ENCODE results near the gene MGLL. TPM values are rescaled to one million over a fixed set of nuclear protein-coding genes. Genes with fewer than 3 reads are reported as not detected.

MGLL gene
- total RNA-seq, 3 donors from 2014 or later = 2.2 to 8.0 (median 2.6) TPM

- peaks cover 24% of the 10 kb centered on the region for H3K27me3 Mint-ChIP-seq (ENCODE audit: low read depth)
- ATAC-seq = no peak
- no peaks in the 10 kb centered on the region for H3K9me3 Mint-ChIP-seq
- H3K4me3 Mint-ChIP-seq = no peak overlapping the region
- no peaks in the 10 kb centered on the region for H3K4me1 Mint-ChIP-seq (ENCODE audit: low read depth)
- DNase-seq = no peak
- H3K36me3 Mint-ChIP-seq (ENCODE audit: insufficient read depth) = no peaks in the 10 kb centered on the region
These were observed 92.1 kb downstream of the MGLL start for GRCh38 chr3:127730171-127730570.

- H3K4me1 Mint-ChIP-seq (ENCODE audit: low read depth) = no peaks in the 10 kb centered on the region
- DNase-seq (no peak), ATAC-seq (no peak)
- H3K27me3 Mint-ChIP-seq (ENCODE audit: low read depth) = peaks cover 26% of the 10 kb centered on the region
- H3K36me3 Mint-ChIP-seq (ENCODE audit: insufficient read depth) = no peaks in the 10 kb centered on the region
- H3K4me3 Mint-ChIP-seq = no peak overlapping the region
- no peaks in the 10 kb centered on the region for H3K9me3 Mint-ChIP-seq
These were observed 92.7 kb downstream of the MGLL start for GRCh38 chr3:127729556-127730056.

GRCh38 chr3:127728417-127729015, 93.8 kb downstream of the MGLL start:
- H3K27me3 Mint-ChIP-seq (ENCODE audit: low read depth) = peaks cover 22% of the 10 kb centered on the region
- no peak overlapping the region for H3K4me3 Mint-ChIP-seq
- ATAC-seq (no peak), DNase-seq (no peak)
- no peaks in the 10 kb centered on the region for H3K9me3 Mint-ChIP-seq
- H3K4me1 Mint-ChIP-seq (ENCODE audit: low read depth) = no peaks in the 10 kb centered on the region
- H3K36me3 Mint-ChIP-seq (ENCODE audit: insufficient read depth) = no peaks in the 10 kb centered on the region

DNA sequence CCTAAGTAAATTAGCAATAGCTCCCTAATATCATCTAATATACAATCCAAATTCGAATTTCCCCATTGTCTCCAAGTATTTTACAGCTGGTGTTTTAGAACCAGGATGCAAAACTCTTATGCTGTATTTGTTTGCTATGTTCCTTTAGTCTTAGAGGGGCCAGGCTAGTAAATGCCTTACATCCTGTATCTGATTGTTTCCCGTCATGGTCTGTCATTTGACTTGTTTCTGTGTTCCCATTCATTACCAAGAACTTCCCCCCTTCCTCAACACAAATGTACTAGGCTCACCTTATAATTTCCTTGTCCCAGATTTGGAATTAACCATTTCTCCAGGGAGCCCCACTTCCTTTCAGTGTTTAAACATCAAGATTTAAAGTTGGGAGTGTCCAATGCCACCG, 95.4 kb downstream of the MGLL start:
- Mint-ChIP-seq H3K4me3 (no peak overlapping the region), H3K36me3 (ENCODE audit: insufficient read depth) (no peaks in the 10 kb centered on the region), H3K4me1 (ENCODE audit: low read depth) (no peaks in the 10 kb centered on the region), H3K9me3 (no peaks in the 10 kb centered on the region), H3K27me3 (ENCODE audit: low read depth) (peaks cover 17% of the 10 kb centered on the region)
- ATAC-seq (no peak), DNase-seq (no peak)

GRCh38 chr3:127723011-127723567, 99.2 kb downstream of the MGLL start:
- ATAC-seq = no peak
- H3K9me3 Mint-ChIP-seq = no peaks in the 10 kb centered on the region
- H3K36me3 Mint-ChIP-seq (ENCODE audit: insufficient read depth) = no peaks in the 10 kb centered on the region
- H3K4me1 Mint-ChIP-seq (ENCODE audit: low read depth) = no peaks in the 10 kb centered on the region
- H3K27me3 Mint-ChIP-seq (ENCODE audit: low read depth) = peaks cover 8% of the 10 kb centered on the region
- no peak for DNase-seq
- no peak overlapping the region for H3K4me3 Mint-ChIP-seq

DNA sequence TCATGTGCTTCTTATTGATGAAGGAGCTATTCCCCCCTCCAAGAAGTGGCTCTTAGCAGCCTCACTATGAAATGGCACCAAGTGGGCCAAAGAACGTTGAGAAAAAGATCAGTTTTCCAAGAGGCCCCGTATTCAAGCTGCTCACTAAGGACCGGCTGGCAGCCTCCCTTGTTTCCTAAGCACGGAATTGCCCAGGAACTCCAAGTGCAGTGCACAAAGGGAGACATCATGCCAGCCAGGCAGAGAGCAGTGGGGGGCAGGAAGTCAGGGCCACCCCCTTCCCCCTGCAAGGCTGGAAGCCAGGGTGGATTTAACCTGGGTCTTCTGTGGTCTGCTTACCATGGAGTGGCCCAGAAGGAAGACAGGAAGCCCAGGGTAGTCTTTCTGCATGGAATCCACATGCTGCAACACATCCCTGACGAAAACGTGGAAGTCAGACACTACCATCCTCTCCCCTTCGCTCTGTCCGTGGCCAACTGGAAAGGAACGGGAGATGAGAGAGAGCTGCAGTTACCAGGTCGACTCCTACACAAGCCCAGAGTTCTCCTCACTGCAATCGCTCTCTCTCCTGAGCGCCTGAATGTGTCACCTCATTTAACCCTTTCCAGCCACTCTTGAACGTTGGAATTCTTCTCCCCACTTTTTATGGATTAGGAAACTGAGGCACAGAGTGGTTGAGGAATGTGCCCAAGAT, 100.1 kb downstream of the MGLL start:
- Mint-ChIP-seq H3K36me3 (ENCODE audit: insufficient read depth) (no peaks in the 10 kb centered on the region), H3K9me3 (no peaks in the 10 kb centered on the region), H3K4me3 (no peak overlapping the region), H3K4me1 (ENCODE audit: low read depth) (no peaks in the 10 kb centered on the region), H3K27me3 (ENCODE audit: low read depth) (peaks cover 8% of the 10 kb centered on the region)
- DNase-seq = no peak
- no peak for ATAC-seq

DNA sequence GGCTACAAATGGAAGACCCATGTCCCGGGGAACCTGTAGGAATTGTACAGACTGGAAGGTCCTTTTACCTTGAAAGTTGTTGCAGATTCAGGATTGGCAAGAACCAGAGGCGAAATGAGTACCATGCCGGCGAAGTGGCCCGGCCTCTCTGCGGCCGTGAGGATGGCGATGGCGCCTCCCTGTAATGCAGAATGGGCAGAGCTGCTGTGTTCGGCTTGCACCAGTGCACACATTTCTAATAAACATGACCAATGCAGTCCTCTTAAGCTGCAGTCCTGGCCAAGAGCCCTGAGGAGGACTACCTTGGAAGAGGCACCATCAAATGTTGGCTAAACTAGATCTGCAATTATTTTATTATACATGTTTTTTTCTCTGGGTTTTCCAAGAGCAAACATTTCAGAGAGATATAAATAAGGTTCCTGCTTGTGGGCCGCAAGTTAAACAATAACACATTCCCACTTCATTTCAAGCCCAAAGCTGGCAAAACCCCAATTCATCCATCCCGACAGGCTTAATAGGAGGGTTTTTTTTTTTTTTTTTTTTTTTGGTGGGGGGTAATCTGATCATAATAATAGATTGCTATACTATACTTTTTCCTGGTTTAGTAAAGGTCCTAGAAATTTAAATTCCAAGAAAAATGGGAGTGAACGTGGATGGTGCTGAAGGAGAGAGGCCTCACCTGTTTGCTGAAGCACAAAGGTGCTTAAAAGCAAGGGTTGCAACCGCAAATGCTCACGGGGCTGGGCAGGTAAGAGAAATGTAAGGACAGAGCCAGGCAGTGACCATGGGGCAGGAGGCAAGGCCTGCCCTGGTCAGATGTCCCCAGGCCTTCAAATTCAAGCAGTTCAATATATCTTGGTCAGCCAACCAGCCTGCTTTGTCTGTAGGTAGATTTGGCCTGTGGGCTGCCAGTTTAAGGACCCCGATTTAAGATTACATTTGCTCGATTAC, 101.1 kb downstream of the MGLL start:
- Mint-ChIP-seq H3K4me1 (ENCODE audit: low read depth) (no peaks in the 10 kb centered on the region), H3K9me3 (no peaks in the 10 kb centered on the region), H3K4me3 (no peak overlapping the region), H3K27me3 (ENCODE audit: low read depth) (peaks cover 10% of the 10 kb centered on the region), H3K36me3 (ENCODE audit: insufficient read depth) (no peaks in the 10 kb centered on the region)
- no peak for ATAC-seq
- DNase-seq = no peak

DNA sequence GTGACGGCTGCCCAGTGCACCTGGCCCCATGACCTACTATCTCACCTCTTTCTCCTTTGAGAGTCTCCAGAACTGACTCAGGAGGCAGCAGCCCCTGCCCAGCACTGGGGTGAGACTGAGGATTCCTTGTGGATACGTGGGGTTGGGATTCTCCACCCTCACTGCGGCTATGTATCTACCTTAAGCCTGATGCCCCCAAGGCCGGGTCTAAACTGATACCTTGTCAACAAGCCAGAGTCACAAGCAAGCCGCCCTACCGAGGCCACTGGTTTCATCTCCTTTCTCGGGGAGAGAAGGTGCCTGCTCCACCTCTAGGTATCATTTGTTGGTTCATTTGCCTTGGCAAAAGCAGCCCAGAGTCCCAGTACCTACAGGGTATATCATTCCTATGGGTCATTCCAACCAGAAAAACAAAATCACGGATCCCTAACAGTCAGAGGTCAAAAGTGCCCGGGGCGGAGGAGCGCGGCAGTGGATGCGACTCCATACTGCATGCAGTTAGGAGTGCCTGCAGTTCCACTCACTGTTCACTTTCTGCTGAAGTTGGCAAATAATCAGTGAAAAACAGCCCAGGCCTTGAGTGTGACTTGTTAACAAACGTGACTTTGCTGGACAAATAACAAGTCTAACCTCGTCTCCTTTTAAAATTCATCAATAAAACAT, 102.0 kb downstream of the MGLL start:
- Mint-ChIP-seq H3K4me3 (no peak overlapping the region), H3K27me3 (ENCODE audit: low read depth) (peaks cover 9% of the 10 kb centered on the region)
- no peak for ATAC-seq

DNA sequence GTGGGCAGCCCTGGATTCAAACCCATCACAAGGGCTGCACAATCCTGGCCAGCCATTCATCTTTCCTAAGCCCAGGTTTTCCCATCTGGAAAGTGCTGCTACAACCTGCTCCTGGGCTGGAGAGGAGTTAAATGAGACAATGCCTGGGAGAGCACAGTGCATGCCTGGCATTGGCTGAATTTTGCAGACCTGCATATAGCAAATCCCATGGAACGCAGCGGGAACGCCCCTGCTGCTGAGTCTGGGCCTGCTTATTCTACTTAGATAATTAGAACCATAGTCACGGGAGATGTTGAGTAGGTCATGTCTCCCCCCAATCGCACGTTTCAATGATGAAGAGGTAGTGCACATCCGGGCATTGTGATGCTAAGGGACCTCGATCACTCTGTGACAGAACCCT, 102.9 kb downstream of the MGLL start:
- Mint-ChIP-seq H3K27me3 (ENCODE audit: low read depth) (peaks cover 3% of the 10 kb centered on the region), H3K9me3 (no peaks in the 10 kb centered on the region), H3K4me3 (no peak overlapping the region), H3K4me1 (ENCODE audit: low read depth) (no peaks in the 10 kb centered on the region), H3K36me3 (ENCODE audit: insufficient read depth) (no peaks in the 10 kb centered on the region)
- ATAC-seq = no peak
- DNase-seq = no peak

More for the DNA sequence above, 102.0 kb downstream of the MGLL start:
- H3K4me1 Mint-ChIP-seq (ENCODE audit: low read depth) = no peaks in the 10 kb centered on the region
- H3K36me3 Mint-ChIP-seq (ENCODE audit: insufficient read depth) = no peaks in the 10 kb centered on the region
- no peak for DNase-seq
- no peaks in the 10 kb centered on the region for H3K9me3 Mint-ChIP-seq

GRCh38 chr3:127718916-127719290, 103.4 kb downstream of the MGLL start:
- no peak for DNase-seq
- no peak for ATAC-seq
- no peaks in the 10 kb centered on the region for H3K4me1 Mint-ChIP-seq (ENCODE audit: low read depth)
- no peaks in the 10 kb centered on the region for H3K9me3 Mint-ChIP-seq
- no peak overlapping the region for H3K4me3 Mint-ChIP-seq
- peaks cover 3% of the 10 kb centered on the region for H3K27me3 Mint-ChIP-seq (ENCODE audit: low read depth)
- no peaks in the 10 kb centered on the region for H3K36me3 Mint-ChIP-seq (ENCODE audit: insufficient read depth)

DNA sequence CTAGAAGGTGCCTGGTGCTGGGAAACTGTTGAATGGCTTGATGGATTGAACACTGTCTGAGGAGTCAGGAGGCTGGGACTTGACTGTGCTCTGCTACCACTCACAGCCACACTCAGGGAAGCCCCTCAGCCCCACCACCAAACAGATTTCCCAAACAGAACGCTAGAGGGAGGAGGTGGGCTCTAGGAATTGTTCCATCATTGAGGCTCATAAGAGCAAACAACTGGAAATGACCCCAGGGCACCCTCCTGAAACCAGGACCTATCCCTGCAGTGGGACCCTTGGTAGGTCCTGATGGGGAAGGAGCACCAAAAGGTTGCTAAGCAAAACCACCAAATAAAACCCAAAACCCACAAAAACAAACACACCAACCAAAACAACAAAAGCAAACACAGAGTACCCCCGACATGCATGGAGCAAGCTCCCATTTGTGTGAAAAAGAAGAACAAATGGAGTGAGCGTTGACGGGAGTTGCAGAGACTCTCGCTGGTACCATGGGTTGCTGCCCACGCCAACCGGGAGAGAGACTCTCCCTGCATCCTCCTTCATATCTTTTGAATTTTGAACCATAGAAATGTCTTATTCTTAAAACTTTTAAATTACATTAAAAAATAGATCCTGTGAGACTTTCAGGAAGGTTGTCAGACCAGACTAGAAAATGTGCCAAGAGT, 103.9 kb downstream of the MGLL start:
- no peak for ATAC-seq
- no peak overlapping the region for H3K4me3 Mint-ChIP-seq
- H3K9me3 Mint-ChIP-seq = no peaks in the 10 kb centered on the region
- DNase-seq = no peak
- H3K4me1 Mint-ChIP-seq (ENCODE audit: low read depth) = no peaks in the 10 kb centered on the region
- no peaks in the 10 kb centered on the region for H3K36me3 Mint-ChIP-seq (ENCODE audit: insufficient read depth)
- peaks cover 4% of the 10 kb centered on the region for H3K27me3 Mint-ChIP-seq (ENCODE audit: low read depth)

- H3K4me1 Mint-ChIP-seq (ENCODE audit: low read depth) = no peaks in the 10 kb centered on the region
- ATAC-seq (no peak), DNase-seq (no peak)
- peaks cover 7% of the 10 kb centered on the region for H3K27me3 Mint-ChIP-seq (ENCODE audit: low read depth)
- no peak overlapping the region for H3K4me3 Mint-ChIP-seq
- no peaks in the 10 kb centered on the region for H3K9me3 Mint-ChIP-seq
- no peaks in the 10 kb centered on the region for H3K36me3 Mint-ChIP-seq (ENCODE audit: insufficient read depth)
These were observed 104.7 kb downstream of the MGLL start for GRCh38 chr3:127717357-127718244.

- H3K27me3 Mint-ChIP-seq (ENCODE audit: low read depth) = peaks cover 10% of the 10 kb centered on the region
- no peak for DNase-seq
- no peaks in the 10 kb centered on the region for H3K4me1 Mint-ChIP-seq (ENCODE audit: low read depth)
- no peak overlapping the region for H3K4me3 Mint-ChIP-seq
- H3K9me3 Mint-ChIP-seq = no peaks in the 10 kb centered on the region
- no peaks in the 10 kb centered on the region for H3K36me3 Mint-ChIP-seq (ENCODE audit: insufficient read depth)
- ATAC-seq = no peak
These were observed 105.9 kb downstream of the MGLL start for GRCh38 chr3:127716384-127716783.
